IMR-90 (cell line): ENCODE results near the gene VGF. TPM values are rescaled to one million over a fixed set of nuclear protein-coding genes. Genes with fewer than 3 reads are reported as not detected.
A peak's percentile ranks its signal among the peaks of the same experiment; 100 is the strongest.

Experiments used
- ATAC-seq: fragments of 200-7000 bp; cut with Tn5 transposase; 2 replicates; pipeline ENCODE4 v1.9.1; 2020; ENCODE audit warnings: low read depth, mild to moderate bottlenecking, moderate library complexity
- BruUV-seq: library from RNA; stranded (reverse); fragments of 400-500 nt; replicated peaks from 2 replicates; lab custom pipeline; 2021; lab: Mats Ljungman, UMichigan
- CTCF ChIA-PET: fragments of 300-600 bp; formaldehyde crosslinking; extraction: SDS; loops from one replicate; lab custom pipeline; 2021; ENCODE audit warnings: antibody characterized with exemption; lab: Yijun Ruan, JAX
- POLR2A ChIA-PET: fragments of 300-600 bp; sonication (Branson Sonifier 250); formaldehyde crosslinking; loops from one replicate; lab custom pipeline; 2022; ENCODE audit warnings: antibody characterized with exemption; ENCODE audit not compliant: unreplicated experiment; lab: Charles Lee
- DNase-seq: peaks from one replicate; pipeline ENCODE4 v3.0.0; 2013
- H2AFZ ChIP-seq: replicated peaks from 2 replicates; pipeline ENCODE3; 2013; ENCODE audit warnings: low read length, mild to moderate bottlenecking; ENCODE audit not compliant: poor library complexity
- H2AK5ac ChIP-seq: 2 replicates; pipeline ENCODE4 v1.6.1; 2013; ENCODE audit warnings: low read depth, low read length, inconsistent platforms
- H2AK9ac ChIP-seq: replicated peaks from 2 replicates; pipeline ENCODE3; 2013; ENCODE audit warnings: mild to moderate bottlenecking, low read depth, low read length, moderate library complexity; ENCODE audit not compliant: poor library complexity
- H2BK120ac ChIP-seq: 2 replicates; pipeline ENCODE4 v1.6.1; 2013; ENCODE audit warnings: low read depth, low read length, inconsistent platforms
- H2BK15ac ChIP-seq: 3 replicates; pipeline ENCODE4 v1.6.1; 2013; ENCODE audit warnings: low read depth, low read length, inconsistent platforms
- H2BK20ac ChIP-seq: 2 replicates; pipeline ENCODE4 v1.6.1; 2013; ENCODE audit warnings: low read depth, mild to moderate bottlenecking, inconsistent platforms, low read length, moderate library complexity
- H2BK5ac ChIP-seq: 2 replicates; pipeline ENCODE4 v1.6.1; 2013; ENCODE audit warnings: mild to moderate bottlenecking, low read depth, low read length, inconsistent platforms; ENCODE audit not compliant: poor library complexity, severe bottlenecking
- H3K14ac ChIP-seq: replicated peaks from 2 replicates; pipeline ENCODE4 v1.6.1; 2013; ENCODE audit warnings: low read depth, low read length, inconsistent platforms
- H3K18ac ChIP-seq: 2 replicates; pipeline ENCODE4 v1.6.1; 2013; ENCODE audit warnings: low read depth, low read length, control low read depth
- H3K23ac ChIP-seq: 2 replicates; pipeline ENCODE4 v1.6.1; 2013; ENCODE audit warnings: low read depth, low read length, inconsistent platforms
- H3K27ac ChIP-seq: 2 replicates; pipeline ENCODE4 v1.5.1; 2013; ENCODE audit warnings: mild to moderate bottlenecking, control low read depth, low read length; ENCODE audit not compliant: insufficient read depth
- H3K27me3 ChIP-seq: 2 replicates; pipeline ENCODE4 v1.6.1; 2013; ENCODE audit warnings: low read length; ENCODE audit not compliant: control insufficient read depth, insufficient read depth
- H3K36me3 ChIP-seq: 2 replicates; pipeline ENCODE4 v1.6.1; 2013; ENCODE audit warnings: low read length, mixed read lengths; ENCODE audit not compliant: control insufficient read depth, insufficient read depth
- H3K4ac ChIP-seq: 2 replicates; pipeline ENCODE4 v1.6.1; 2013; ENCODE audit warnings: low read depth, low read length, inconsistent platforms
- H3K4me1 ChIP-seq: 2 replicates; pipeline ENCODE4 v1.6.1; 2013; ENCODE audit warnings: low read length, mixed read lengths; ENCODE audit not compliant: control insufficient read depth, insufficient read depth
- H3K4me2 ChIP-seq: 2 replicates; pipeline ENCODE4 v1.6.1; 2013; ENCODE audit warnings: low read depth, mild to moderate bottlenecking, control low read depth, low read length, moderate library complexity
- H3K4me3 ChIP-seq: 2 replicates; pipeline ENCODE4 v1.5.1; 2013; ENCODE audit warnings: low read depth, mild to moderate bottlenecking, control low read depth, low read length, moderate library complexity; ENCODE audit not compliant: insufficient read depth
- H3K56ac ChIP-seq: 2 replicates; pipeline ENCODE4 v1.6.1; 2013; ENCODE audit warnings: low read length, inconsistent platforms; ENCODE audit not compliant: insufficient read depth; ENCODE audit errors: extremely low read depth
- H3K79me1 ChIP-seq, 2 experiments: 2 replicates each; pipeline ENCODE4 v1.6.1; 2013; ENCODE audit warnings: low read length in 2 of 2, inconsistent platforms in 1 of 2, low read depth in 1 of 2
- H3K9ac ChIP-seq: 2 replicates; pipeline ENCODE4 v1.6.1; 2013; ENCODE audit warnings: low read depth, low read length, control low read depth
- H3K9me1 ChIP-seq: 2 replicates; pipeline ENCODE4 v1.6.1; 2013; ENCODE audit warnings: low read length, inconsistent platforms; ENCODE audit not compliant: insufficient read depth
- H3K9me3 ChIP-seq: 2 replicates; pipeline ENCODE4 v1.6.1; 2013; ENCODE audit warnings: low read length; ENCODE audit not compliant: control insufficient read depth, insufficient read depth
- H4K20me1 ChIP-seq: 2 replicates; pipeline ENCODE4 v1.6.1; 2013; ENCODE audit warnings: low read length, inconsistent platforms; ENCODE audit not compliant: insufficient read depth
- H4K5ac ChIP-seq: 2 replicates; pipeline ENCODE4 v1.6.1; 2013; ENCODE audit warnings: mild to moderate bottlenecking, low read depth, low read length, control low read depth
- H4K8ac ChIP-seq, 2 experiments: 2 replicates each; pipeline ENCODE4 v1.6.1; 2013; ENCODE audit warnings: low read depth in 2 of 2, low read length in 2 of 2, control low read depth in 1 of 2, inconsistent platforms in 1 of 2
- H4K91ac ChIP-seq: 2 replicates; pipeline ENCODE4 v1.6.1; 2013; ENCODE audit warnings: low read depth, low read length, inconsistent platforms; ENCODE audit not compliant: insufficient read depth
- CEBPB ChIP-seq: IDR thresholded peaks from 2 replicates; pipeline ENCODE4 v1.6.1; 2012; ENCODE audit warnings: low read depth, low read length, improper control_type of control experiment
- CHD1 ChIP-seq: IDR thresholded peaks from 2 replicates; pipeline ENCODE4 v1.6.1; 2012; ENCODE audit warnings: low read depth, low read length, improper control_type of control experiment
- RAD21 ChIP-seq: IDR thresholded peaks from 2 replicates; pipeline ENCODE4 v1.6.1; 2012; ENCODE audit warnings: low read length, improper control_type of control experiment
- WGBS, 2 experiments: methylation state at CpG; one replicate each; pipeline versions ENCODE4 v1.1.5 to v1.1.7; 2013; ENCODE audit warnings: missing lambda C conversion rate in 2 of 2; ENCODE audit not compliant: insufficient read length in 1 of 2; ENCODE audit errors: extremely low coverage in 2 of 2; 5-methylcytosine and 5-hydroxymethylcytosine counted together
- dilution Hi-C: fragments of 300-500 bp; cut with HindIII; formaldehyde crosslinking; loops from one replicate; pipeline ENCODE4 v1.14.3; 2018; ENCODE audit warnings: low sequenced_read_pairs; ENCODE audit not compliant: unreplicated experiment
- in situ Hi-C: fragments of 300-500 bp; cut with MboI; formaldehyde crosslinking; loops from 3 replicates; pipeline ENCODE4 v1.14.3; 2019; ENCODE audit warnings: low sequenced_read_pairs, inconsistent platforms, mixed read lengths
- intact Hi-C: fragments of 100-400 bp; cut with micrococcal nuclease; formaldehyde crosslinking; loops from 2 replicates; pipeline ENCODE4 v1.10.0; 2022
- polyA plus RNA-seq, 3 experiments: library from polyadenylated mRNA; depleted of rRNA; stranded (reverse); fragments of >200 nt; gene quantifications; 2 replicates each; pipeline ENCODE4 v1.2.3, GENCODE V29; 2012; ENCODE audit warnings: low replicate concordance in 1 of 3
- total RNA-seq: library from RNA; depleted of rRNA; stranded (reverse); fragments of >200 nt; gene quantifications from 2 replicates; pipeline ENCODE4 v1.2.3, GENCODE V29; 2012
- TF ChIP-seq, protein P1 (sequence below): conservative IDR thresholded peaks from 2 replicates; pipeline ENCODE4 v1.5.1; 2012; ENCODE audit warnings: mild to moderate bottlenecking, low read depth, low read length, improper control_type of control experiment

The VGF gene
- total and polyA plus RNA-seq, 2 of the 4 experiments (the other 2 are of a cell fraction): 0.18 to 0.50 TPM

DNA sequence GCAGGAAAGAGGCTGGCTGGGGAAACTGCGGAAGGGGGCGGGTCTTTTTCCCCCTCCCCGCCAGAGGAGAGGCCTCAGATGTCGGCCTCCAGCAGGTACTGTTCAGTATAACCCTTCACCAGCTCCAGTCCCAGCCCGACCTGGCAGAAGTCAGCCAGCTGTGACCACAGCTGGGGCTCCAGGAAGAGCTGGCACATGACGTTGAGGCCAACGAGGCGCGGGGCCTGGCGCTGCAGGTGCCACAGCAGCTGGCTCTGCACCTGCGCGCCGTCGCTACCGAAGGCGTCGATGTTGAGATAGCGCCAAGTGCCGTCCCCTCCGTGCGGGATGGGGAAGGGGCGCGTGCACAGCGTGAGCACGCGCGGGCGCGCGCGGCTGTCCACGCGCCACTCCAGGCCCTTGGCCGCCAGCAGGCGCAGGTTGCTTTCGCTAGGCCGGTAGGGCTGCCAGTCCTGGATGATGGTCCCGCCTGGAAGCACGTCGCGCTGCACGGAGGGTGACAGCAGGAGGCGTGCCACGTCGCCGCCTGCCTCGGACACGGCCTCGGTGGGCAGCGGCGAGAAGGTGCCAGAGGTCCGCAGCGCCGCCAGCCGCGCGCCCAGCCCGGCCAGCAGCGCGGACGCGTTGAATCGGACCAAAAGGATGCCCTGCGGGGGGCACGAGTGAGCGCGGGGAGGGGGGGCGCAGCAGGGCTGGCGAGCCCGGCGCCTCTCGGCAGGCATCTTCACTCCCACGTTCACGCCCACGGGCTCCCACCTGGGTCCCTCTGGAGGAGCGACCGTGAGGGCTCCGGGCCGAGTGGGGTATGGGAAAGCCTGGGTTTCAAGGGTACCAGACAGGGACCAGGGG is 6.9 kb upstream of the VGF start (continued):
- no peak for TF ChIP-seq CHD1
- TF ChIP-seq CEBPB: no peak

DNA sequence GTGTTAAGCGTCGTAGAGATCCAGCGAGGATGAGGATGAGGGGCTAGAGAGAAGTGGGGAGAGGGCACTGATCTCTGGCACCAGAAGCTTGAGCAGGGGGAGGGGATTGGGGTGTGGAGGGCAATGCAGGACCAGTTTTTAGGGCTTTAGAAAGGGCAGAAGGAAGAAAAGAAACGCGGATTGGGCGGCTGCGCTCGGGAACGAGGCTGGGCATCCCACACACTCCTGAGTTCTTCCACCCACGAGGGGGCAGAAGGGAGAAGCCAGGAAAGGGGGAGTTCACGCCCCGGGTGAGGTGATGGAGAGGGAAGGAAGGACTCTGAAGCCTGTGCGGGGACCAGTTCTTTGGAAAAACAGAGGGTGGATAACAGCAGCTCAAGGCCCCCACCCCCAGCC is 6.1 kb upstream of the VGF start:
- no CpG with 5 or more reads among the region's 13 CpGs for WGBS, 2 experiments
- no TSS peak for BruUV-seq
- no peak overlapping the region for H2BK120ac ChIP-seq
- H3K9me3 ChIP-seq: peaks cover 2% of the 10 kb centered on the region; the same call in 1 of the 2 replicates
- no peak overlapping the region for H2BK5ac ChIP-seq
- no peak overlapping the region for H2BK15ac ChIP-seq
- H2AK9ac ChIP-seq: no peak overlapping the region
- H3K23ac ChIP-seq: no peak overlapping the region
- ChIA-PET CTCF (interaction anchor here (0.7 to 1.9 kb wide), 2 partner anchors 21 to 28 kb away, joined by 3 to 6 read pairs; no protein-coding TSS in a partner anchor), POLR2A (no interaction called here)
- H3K4me1 ChIP-seq: peaks cover 16% of the 10 kb centered on the region
- H3K14ac ChIP-seq: no peak overlapping the region
- no peak overlapping the region for H3K4me2 ChIP-seq
- no peak overlapping the region for H3K56ac ChIP-seq
- H4K5ac ChIP-seq: no peak overlapping the region
- no peak overlapping the region for H2AK5ac ChIP-seq
- H4K8ac ChIP-seq: no peak overlapping the region
- H3K36me3 ChIP-seq: no peaks in the 10 kb centered on the region
- H3K18ac ChIP-seq: no peak overlapping the region
- H4K20me1 ChIP-seq: no peaks in the 10 kb centered on the region; the same call in 1 of the 2 replicates
- intact Hi-C loops: no loop called here
- DNase-seq (no peak), ATAC-seq (no peak)
- no peak overlapping the region for H4K91ac ChIP-seq
- no peak overlapping the region for H3K4me3 ChIP-seq
- peaks cover 0 to 3% of the 10 kb centered on the region in 2 experiments; a peak in 1 of 4 replicates for H3K79me1 ChIP-seq
- no peak overlapping the region for H2AFZ ChIP-seq
- H3K27me3 ChIP-seq: peaks cover 77% of the 10 kb centered on the region
- H3K4ac ChIP-seq: no peak overlapping the region
- no peak overlapping the region for H3K27ac ChIP-seq
- H2BK20ac ChIP-seq: no peak overlapping the region
- H3K9ac ChIP-seq: no peak overlapping the region
- peaks cover 14% of the 10 kb centered on the region for H3K9me1 ChIP-seq
- dilution Hi-C loops: no loop called here
- in situ Hi-C loops: no loop called here
- TF ChIP-seq, protein P1, sequence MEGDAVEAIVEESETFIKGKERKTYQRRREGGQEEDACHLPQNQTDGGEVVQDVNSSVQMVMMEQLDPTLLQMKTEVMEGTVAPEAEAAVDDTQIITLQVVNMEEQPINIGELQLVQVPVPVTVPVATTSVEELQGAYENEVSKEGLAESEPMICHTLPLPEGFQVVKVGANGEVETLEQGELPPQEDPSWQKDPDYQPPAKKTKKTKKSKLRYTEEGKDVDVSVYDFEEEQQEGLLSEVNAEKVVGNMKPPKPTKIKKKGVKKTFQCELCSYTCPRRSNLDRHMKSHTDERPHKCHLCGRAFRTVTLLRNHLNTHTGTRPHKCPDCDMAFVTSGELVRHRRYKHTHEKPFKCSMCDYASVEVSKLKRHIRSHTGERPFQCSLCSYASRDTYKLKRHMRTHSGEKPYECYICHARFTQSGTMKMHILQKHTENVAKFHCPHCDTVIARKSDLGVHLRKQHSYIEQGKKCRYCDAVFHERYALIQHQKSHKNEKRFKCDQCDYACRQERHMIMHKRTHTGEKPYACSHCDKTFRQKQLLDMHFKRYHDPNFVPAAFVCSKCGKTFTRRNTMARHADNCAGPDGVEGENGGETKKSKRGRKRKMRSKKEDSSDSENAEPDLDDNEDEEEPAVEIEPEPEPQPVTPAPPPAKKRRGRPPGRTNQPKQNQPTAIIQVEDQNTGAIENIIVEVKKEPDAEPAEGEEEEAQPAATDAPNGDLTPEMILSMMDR: peak; percentile 23
- TF ChIP-seq RAD21: no peak
